Stimulated activated memory B cell treated with anti-CD40 and anti-IgM and Interleukin-4, amounts not matched to agents 10 μg/mL and 1 μg/mL and 100 μg/mL, for 72 hours (primary cell): ENCODE data around the gene OSBP2.

Experiments used
- ATAC-seq: fragments of 150-1000 bp; cut with Tn5 transposase; 2 replicates; pipeline ENCODE4 v1.10.0; 2021
- H3K27ac Mint-ChIP-seq: one replicate; pipeline ENCODE4 v1.8.0; 2022; ENCODE audit warnings: mild to moderate bottlenecking, mixed read lengths
- H3K27me3 Mint-ChIP-seq: one replicate; pipeline ENCODE4 v1.8.0; 2022; ENCODE audit warnings: mixed read lengths
- H3K36me3 Mint-ChIP-seq: one replicate; pipeline ENCODE4 v1.8.0; 2022; ENCODE audit warnings: mixed read lengths
- H3K4me1 Mint-ChIP-seq: one replicate; pipeline ENCODE4 v1.8.0; 2022; ENCODE audit warnings: mixed read lengths
- H3K4me3 Mint-ChIP-seq: one replicate; pipeline ENCODE4 v1.8.0; 2022; ENCODE audit warnings: mild to moderate bottlenecking, moderate library complexity, mixed read lengths
- H3K9me3 Mint-ChIP-seq: one replicate; pipeline ENCODE4 v1.8.0; 2022; ENCODE audit warnings: mixed read lengths

Gene OSBP2

DNA sequence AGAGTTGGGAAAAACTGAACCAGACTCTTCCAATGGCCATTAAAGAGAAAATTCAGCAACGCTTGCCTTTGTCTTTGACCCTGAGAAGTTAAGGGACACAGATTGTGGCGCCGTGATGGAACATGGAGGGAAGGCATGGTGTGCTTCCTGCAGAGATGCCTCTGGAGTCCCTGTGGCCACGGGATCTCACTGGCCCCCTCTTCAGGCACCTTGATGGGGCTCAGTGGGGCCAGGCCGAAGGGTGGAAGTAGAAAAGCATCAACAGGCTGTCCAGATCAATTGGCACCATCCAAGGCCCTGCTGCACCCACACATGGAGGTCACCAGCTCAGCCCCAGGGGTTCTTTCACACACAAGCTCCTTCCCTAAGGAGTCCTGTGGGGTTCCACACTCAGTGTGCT lies 231.0 kb downstream of the OSBP2 start:
- H3K27me3 Mint-ChIP-seq: no peaks in the 10 kb centered on the region
- peaks cover 7% of the 10 kb centered on the region for H3K4me1 Mint-ChIP-seq
- peaks cover 40% of the 10 kb centered on the region for H3K36me3 Mint-ChIP-seq
- no peak overlapping the region for H3K27ac Mint-ChIP-seq
- ATAC-seq: no peak
- H3K4me3 Mint-ChIP-seq: no peak overlapping the region
- H3K9me3 Mint-ChIP-seq: no peaks in the 10 kb centered on the region

- Mint-ChIP-seq H3K4me1 (peaks cover 7% of the 10 kb centered on the region), H3K4me3 (no peak overlapping the region), H3K27ac (no peak overlapping the region), H3K9me3 (no peaks in the 10 kb centered on the region), H3K27me3 (no peaks in the 10 kb centered on the region), H3K36me3 (peaks cover 50% of the 10 kb centered on the region)
- ATAC-seq: no peak
Observed at GRCh38 chr22:30926706-30927105, 232.0 kb downstream of the OSBP2 start.

- no peak overlapping the region for H3K27ac Mint-ChIP-seq
- peak; percentile 9 for ATAC-seq
- peaks cover 61% of the 10 kb centered on the region for H3K36me3 Mint-ChIP-seq
- H3K9me3 Mint-ChIP-seq: no peaks in the 10 kb centered on the region
- no peak overlapping the region for H3K4me3 Mint-ChIP-seq
- no peaks in the 10 kb centered on the region for H3K27me3 Mint-ChIP-seq
- H3K4me1 Mint-ChIP-seq: no peaks in the 10 kb centered on the region
Observed at GRCh38 chr22:30927806-30928205, 233.1 kb downstream of the OSBP2 start.

DNA sequence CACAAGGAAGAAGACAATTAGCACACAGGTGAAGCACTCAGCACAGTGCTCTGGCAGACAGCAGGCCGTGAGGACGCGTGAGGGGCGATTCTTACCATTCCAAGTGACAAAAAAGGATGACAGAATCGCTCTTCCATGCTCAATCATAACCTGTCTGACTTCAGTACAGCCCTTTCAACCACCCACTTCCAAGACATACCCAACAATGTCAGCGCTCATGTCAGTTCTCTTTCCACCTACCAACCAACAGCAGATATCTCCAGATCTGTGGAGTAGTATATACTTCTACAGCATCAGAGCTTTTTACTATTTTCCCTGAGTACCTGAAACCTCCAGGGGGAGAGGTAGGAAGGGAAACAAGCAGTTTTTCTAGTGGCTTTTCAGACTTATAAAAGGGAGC lies 233.7 kb downstream of the OSBP2 start:
- H3K36me3 Mint-ChIP-seq: peaks cover 65% of the 10 kb centered on the region
- no peaks in the 10 kb centered on the region for H3K4me1 Mint-ChIP-seq
- H3K4me3 Mint-ChIP-seq: no peak overlapping the region
- no peak for ATAC-seq
- no peaks in the 10 kb centered on the region for H3K9me3 Mint-ChIP-seq
- no peaks in the 10 kb centered on the region for H3K27me3 Mint-ChIP-seq
- H3K27ac Mint-ChIP-seq: no peak overlapping the region

- no peak overlapping the region for H3K27ac Mint-ChIP-seq
- peaks cover 76% of the 10 kb centered on the region for H3K36me3 Mint-ChIP-seq
- H3K27me3 Mint-ChIP-seq: no peaks in the 10 kb centered on the region
- H3K4me3 Mint-ChIP-seq: no peak overlapping the region
- H3K9me3 Mint-ChIP-seq: no peaks in the 10 kb centered on the region
- H3K4me1 Mint-ChIP-seq: no peaks in the 10 kb centered on the region
- ATAC-seq: no peak
Observed at GRCh38 chr22:30930228-30930627, 235.6 kb downstream of the OSBP2 start.

GRCh38 chr22:30931541-30932300 lies 237.0 kb downstream of the OSBP2 start:
- Mint-ChIP-seq H3K4me1 (no peaks in the 10 kb centered on the region), H3K4me3 (no peak overlapping the region), H3K27me3 (no peaks in the 10 kb centered on the region), H3K9me3 (no peaks in the 10 kb centered on the region), H3K36me3 (peaks cover 80% of the 10 kb centered on the region), H3K27ac (no peak overlapping the region)
- no peak for ATAC-seq

DNA sequence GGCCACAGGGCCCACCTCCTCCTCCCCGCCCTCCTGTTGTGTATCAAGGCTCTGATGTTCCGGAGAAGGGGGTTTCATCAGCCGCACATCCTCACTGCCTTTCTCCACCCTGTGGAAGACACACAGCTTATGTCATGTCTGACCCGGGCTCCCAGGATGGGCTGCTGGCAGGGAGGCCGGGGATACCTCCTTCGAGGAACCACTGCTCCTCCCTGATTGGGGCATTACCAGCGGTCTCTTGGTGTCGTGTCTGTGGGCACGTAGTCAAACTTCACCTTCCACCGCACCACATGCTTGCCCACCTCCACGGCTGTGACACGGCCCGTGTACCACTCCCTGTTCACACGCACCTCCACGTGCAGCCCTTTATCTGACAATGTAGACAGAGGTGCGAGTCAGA lies 238.0 kb downstream of the OSBP2 start:
- Mint-ChIP-seq H3K4me3 (no peak overlapping the region), H3K9me3 (no peaks in the 10 kb centered on the region), H3K27ac (no peak overlapping the region), H3K27me3 (no peaks in the 10 kb centered on the region), H3K4me1 (no peaks in the 10 kb centered on the region), H3K36me3 (peaks cover 71% of the 10 kb centered on the region)
- ATAC-seq: no peak

GRCh38 chr22:30933457-30933856 lies 238.8 kb downstream of the OSBP2 start:
- no peaks in the 10 kb centered on the region for H3K9me3 Mint-ChIP-seq
- H3K27ac Mint-ChIP-seq: no peak overlapping the region
- H3K27me3 Mint-ChIP-seq: no peaks in the 10 kb centered on the region
- ATAC-seq: no peak
- no peak overlapping the region for H3K4me3 Mint-ChIP-seq
- peaks cover 70% of the 10 kb centered on the region for H3K36me3 Mint-ChIP-seq
- H3K4me1 Mint-ChIP-seq: no peaks in the 10 kb centered on the region

- no peak overlapping the region for H3K4me3 Mint-ChIP-seq
- no peak for ATAC-seq
- no peak overlapping the region for H3K27ac Mint-ChIP-seq
- no peaks in the 10 kb centered on the region for H3K4me1 Mint-ChIP-seq
- H3K9me3 Mint-ChIP-seq: no peaks in the 10 kb centered on the region
- H3K27me3 Mint-ChIP-seq: no peaks in the 10 kb centered on the region
- H3K36me3 Mint-ChIP-seq: peaks cover 71% of the 10 kb centered on the region
Observed at GRCh38 chr22:30934053-30934452, 239.4 kb downstream of the OSBP2 start.

- ATAC-seq: no peak
- Mint-ChIP-seq H3K4me1 (no peaks in the 10 kb centered on the region), H3K27ac (no peak overlapping the region), H3K9me3 (no peaks in the 10 kb centered on the region), H3K4me3 (no peak overlapping the region), H3K27me3 (no peaks in the 10 kb centered on the region), H3K36me3 (peaks cover 77% of the 10 kb centered on the region)
Observed at GRCh38 chr22:30940685-30941362, 246.2 kb downstream of the OSBP2 start.

- Mint-ChIP-seq H3K36me3 (peaks cover 78% of the 10 kb centered on the region), H3K4me1 (no peaks in the 10 kb centered on the region), H3K27me3 (no peaks in the 10 kb centered on the region), H3K9me3 (no peaks in the 10 kb centered on the region), H3K27ac (no peak overlapping the region), H3K4me3 (no peak overlapping the region)
- no peak for ATAC-seq
Observed at GRCh38 chr22:30941363-30941740, 246.7 kb downstream of the OSBP2 start.

DNA sequence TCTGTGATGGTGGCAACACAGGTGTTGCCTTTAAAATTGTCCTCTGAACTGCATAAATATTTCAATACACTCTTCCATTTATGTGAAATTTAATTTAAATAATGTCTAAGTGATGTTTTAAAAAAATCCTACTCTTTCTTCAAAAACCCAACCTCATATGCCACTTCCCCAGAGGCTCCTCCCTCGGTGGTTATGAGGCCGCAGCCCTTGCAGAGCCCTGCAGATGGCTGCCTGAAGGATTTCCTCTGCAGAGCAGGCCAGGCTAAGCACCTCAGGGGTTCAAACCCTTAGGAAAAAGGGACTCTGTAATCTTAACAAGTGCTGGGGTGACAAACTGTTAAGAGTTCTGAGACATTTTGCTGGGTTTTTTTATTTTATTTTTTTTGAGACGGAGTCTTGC lies 248.7 kb downstream of the OSBP2 start:
- Mint-ChIP-seq H3K36me3 (peaks cover 74% of the 10 kb centered on the region), H3K9me3 (no peaks in the 10 kb centered on the region), H3K4me1 (no peaks in the 10 kb centered on the region), H3K4me3 (no peak overlapping the region), H3K27ac (no peak overlapping the region), H3K27me3 (no peaks in the 10 kb centered on the region)
- ATAC-seq: no peak

DNA sequence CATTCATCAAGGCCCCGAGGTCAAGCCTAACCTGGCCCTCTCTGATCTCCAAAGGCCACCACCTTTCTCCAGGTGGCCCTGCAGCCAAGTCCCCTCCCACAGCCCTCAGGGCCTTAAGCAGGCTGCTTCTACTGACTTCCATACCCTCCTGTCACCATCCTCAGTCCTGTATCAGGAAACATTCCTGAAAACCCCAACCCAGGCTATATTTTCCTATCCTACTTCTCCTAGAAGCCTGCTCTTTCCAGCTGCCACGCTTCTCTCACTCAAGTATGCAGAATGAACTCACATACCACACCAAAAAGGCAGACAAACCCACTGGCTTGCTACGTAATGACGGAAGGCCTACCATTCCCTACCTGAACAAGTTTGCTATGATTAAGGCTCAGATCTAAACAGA lies 250.3 kb downstream of the OSBP2 start:
- peaks cover 60% of the 10 kb centered on the region for H3K36me3 Mint-ChIP-seq
- no peak overlapping the region for H3K27ac Mint-ChIP-seq
- H3K4me1 Mint-ChIP-seq: no peaks in the 10 kb centered on the region
- H3K27me3 Mint-ChIP-seq: no peaks in the 10 kb centered on the region
- H3K4me3 Mint-ChIP-seq: no peak overlapping the region
- ATAC-seq: no peak
- no peaks in the 10 kb centered on the region for H3K9me3 Mint-ChIP-seq

DNA sequence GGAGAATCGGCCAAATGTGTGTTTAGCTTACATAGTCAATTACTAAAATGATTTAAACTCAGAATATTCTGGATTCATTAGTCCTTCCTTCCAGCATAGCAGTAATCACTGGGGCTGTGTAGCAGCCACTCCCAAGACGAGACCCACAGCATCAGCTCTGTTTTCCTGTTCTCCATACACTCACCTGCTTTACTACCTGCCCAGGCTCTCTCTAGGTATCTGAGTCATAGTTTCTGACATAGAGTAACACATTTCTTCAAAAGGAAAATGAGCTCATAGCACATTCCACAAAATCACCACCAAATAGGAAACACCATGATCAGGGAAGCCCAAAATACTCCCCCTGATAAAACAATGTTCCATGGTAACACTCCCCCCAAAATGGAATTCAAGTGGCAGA lies 251.0 kb downstream of the OSBP2 start:
- ATAC-seq: no peak
- Mint-ChIP-seq H3K27me3 (no peaks in the 10 kb centered on the region), H3K9me3 (no peaks in the 10 kb centered on the region), H3K36me3 (peaks cover 61% of the 10 kb centered on the region), H3K4me3 (no peak overlapping the region), H3K27ac (no peak overlapping the region), H3K4me1 (no peaks in the 10 kb centered on the region)

GRCh38 chr22:30946354-30946753 lies 251.7 kb downstream of the OSBP2 start:
- Mint-ChIP-seq H3K27me3 (no peaks in the 10 kb centered on the region), H3K27ac (no peak overlapping the region), H3K4me3 (no peak overlapping the region), H3K9me3 (no peaks in the 10 kb centered on the region), H3K36me3 (peaks cover 61% of the 10 kb centered on the region), H3K4me1 (no peaks in the 10 kb centered on the region)
- no peak for ATAC-seq

- Mint-ChIP-seq H3K27me3 (no peaks in the 10 kb centered on the region), H3K36me3 (peaks cover 56% of the 10 kb centered on the region), H3K4me3 (no peak overlapping the region), H3K27ac (no peak overlapping the region), H3K9me3 (no peaks in the 10 kb centered on the region), H3K4me1 (no peaks in the 10 kb centered on the region)
- no peak for ATAC-seq
Observed at GRCh38 chr22:30947173-30947815, 252.6 kb downstream of the OSBP2 start.
